Measurements from ENCODE around the gene ADAM11.
"Not testable (repeated sequence)": the region's sequence is repeated elsewhere in the genome, so short reads cannot be mapped to it uniquely, and the experiment has no call there.

The ADAM11 gene, protein sequence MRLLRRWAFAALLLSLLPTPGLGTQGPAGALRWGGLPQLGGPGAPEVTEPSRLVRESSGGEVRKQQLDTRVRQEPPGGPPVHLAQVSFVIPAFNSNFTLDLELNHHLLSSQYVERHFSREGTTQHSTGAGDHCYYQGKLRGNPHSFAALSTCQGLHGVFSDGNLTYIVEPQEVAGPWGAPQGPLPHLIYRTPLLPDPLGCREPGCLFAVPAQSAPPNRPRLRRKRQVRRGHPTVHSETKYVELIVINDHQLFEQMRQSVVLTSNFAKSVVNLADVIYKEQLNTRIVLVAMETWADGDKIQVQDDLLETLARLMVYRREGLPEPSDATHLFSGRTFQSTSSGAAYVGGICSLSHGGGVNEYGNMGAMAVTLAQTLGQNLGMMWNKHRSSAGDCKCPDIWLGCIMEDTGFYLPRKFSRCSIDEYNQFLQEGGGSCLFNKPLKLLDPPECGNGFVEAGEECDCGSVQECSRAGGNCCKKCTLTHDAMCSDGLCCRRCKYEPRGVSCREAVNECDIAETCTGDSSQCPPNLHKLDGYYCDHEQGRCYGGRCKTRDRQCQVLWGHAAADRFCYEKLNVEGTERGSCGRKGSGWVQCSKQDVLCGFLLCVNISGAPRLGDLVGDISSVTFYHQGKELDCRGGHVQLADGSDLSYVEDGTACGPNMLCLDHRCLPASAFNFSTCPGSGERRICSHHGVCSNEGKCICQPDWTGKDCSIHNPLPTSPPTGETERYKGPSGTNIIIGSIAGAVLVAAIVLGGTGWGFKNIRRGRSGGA

DNA sequence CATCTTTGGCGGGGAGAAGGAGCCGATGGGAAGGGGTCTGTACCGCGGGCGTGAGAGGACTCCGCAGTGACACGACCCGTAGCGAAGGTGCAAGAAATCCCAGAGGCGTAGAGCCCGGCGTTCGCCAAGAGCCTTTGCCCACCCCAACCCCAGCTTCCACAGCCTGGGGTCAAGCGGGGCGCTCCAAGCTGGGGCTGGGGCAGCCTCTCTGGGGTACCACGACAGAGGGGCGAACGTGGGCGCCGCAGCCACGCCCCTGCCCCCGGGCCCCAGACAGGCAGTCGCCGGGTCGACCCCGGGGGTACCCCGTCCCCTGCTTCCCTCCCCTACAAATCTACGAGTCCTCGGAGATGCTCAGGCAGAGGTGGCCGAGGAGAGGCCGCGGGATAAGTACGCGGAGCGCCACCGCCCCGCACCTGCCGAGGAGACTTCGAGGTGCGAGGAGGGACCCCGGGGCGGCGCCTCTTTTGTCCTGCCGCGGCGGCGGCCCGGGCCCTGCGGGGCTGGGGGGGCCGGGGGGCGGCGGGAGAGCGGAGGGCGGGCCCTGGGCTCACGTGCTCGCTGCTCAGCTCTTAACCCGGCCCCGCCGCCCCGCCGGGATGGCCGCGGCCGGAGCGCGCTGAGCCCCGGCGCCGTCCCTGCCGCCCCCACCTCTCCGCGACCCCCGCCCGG lies at the start of gene ADAM11:
ADAM11 (plus strand) TSS at position 575 of the 672 bp plus-strand sequence. CDS start 212 bp downstream, outside the sequence.
- no peak for DNase-seq (ENCODE audit: low read depth in 1 of 2, low spot score in 1 of 2)

DNA sequence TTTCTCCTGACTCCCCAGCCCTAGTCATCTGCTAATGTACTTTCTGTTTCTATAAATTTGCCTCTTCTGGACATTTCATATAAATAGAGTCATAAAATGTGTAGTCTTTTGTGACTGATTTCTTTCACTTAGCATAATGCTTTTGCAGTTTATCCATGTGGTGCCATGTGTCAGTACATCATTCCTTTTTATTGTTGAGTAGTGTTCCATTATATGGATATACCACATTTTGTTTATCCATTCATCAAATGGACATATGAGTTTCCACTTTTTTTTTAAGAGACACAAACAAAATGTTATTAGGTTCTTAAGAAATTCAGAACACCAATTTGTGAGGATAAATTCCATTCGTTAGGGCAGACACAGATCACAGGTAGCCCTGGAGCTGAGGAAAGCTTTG lies 39.3 kb upstream of the ADAM11 start:
- DNase-seq (ENCODE audit: low read depth in 1 of 2, low spot score in 1 of 2) = no peak

DNA sequence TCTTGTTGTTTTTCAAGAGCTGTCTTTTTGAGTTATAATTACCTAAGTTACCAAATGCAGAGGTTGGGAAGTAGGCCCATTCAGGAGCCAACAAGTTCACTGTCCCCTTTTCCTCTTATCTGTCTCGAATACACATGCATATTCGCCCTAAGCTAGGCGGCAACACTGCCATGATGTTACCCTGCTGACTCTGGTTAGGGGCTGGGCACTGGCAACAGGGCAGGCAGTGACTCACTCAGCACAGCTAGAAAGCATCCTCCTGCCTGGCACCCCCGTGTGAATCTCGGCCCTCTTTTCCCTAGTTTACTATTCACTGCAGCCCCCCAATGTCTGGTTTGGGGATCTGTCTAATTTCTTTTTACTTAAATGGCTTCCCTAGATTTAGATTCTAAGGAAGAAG lies 36.5 kb upstream of the ADAM11 start:
- DNase-seq (ENCODE audit: low read depth in 1 of 2, low spot score in 1 of 2) = no peak

DNA sequence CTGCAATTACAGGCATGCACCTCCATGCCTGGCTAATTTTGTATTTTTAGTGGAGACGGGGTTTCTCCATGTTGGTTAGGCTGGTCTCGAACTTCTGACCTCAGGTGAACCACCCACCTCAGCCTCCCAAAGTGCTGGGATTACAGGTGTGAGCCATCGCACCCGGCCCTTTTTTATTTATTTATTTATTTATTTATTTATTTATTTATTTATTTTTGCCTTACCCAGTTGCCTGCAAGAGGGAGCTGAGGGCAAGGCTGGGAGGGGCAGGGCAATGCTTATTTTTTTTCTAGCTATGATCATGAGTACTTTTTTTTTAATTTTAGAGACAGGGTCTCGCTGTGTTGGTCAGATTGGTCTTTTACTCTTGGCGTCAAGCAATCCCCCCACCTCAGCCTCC lies 32.7 kb upstream of the ADAM11 start:
- DNase-seq (ENCODE audit: low read depth in 1 of 2, low spot score in 1 of 2) = not testable (repeated sequence)

DNA sequence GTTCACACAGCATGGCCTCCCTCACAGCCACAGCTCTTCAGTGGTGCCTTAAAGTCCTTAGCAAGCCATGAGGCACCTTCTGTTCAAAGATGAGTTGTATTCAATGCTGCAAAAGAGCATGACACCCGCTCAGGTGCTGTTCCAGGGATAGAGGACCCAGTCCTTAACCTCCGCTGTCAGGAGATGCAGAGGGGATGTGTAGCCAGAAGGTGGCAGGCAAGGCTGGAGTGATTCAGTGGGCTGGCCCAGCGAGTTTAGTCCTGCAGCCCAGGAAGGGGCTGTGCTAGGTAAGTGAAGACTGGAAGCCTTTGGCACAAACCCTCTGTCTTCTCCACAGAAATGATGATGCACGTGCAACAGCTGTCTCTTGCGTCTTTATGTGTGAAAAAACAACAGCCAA lies 25.0 kb upstream of the ADAM11 start:
- DNase-seq (ENCODE audit: low read depth in 1 of 2, low spot score in 1 of 2) = no peak

DNA sequence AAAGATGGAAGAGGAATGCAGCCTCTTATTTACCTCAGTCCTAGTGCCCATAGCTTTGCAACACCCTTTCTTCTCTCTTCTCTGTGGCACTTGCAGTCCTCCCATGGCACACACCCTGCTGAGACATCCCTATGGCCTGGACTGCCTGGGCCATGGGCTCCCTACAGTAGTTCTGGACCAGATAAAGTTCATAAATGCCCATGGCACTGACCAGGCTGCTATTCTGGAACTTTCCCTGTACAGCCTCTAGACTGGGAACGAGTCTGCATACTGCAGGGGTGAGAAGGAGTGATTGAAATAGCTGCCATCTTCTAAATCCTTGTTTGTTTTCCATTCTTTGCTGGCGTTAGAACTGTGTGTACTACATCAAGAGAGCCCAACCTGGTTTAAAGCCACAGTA lies 24.5 kb upstream of the ADAM11 start:
- DNase-seq (ENCODE audit: low read depth in 1 of 2, low spot score in 1 of 2) = no peak

DNA sequence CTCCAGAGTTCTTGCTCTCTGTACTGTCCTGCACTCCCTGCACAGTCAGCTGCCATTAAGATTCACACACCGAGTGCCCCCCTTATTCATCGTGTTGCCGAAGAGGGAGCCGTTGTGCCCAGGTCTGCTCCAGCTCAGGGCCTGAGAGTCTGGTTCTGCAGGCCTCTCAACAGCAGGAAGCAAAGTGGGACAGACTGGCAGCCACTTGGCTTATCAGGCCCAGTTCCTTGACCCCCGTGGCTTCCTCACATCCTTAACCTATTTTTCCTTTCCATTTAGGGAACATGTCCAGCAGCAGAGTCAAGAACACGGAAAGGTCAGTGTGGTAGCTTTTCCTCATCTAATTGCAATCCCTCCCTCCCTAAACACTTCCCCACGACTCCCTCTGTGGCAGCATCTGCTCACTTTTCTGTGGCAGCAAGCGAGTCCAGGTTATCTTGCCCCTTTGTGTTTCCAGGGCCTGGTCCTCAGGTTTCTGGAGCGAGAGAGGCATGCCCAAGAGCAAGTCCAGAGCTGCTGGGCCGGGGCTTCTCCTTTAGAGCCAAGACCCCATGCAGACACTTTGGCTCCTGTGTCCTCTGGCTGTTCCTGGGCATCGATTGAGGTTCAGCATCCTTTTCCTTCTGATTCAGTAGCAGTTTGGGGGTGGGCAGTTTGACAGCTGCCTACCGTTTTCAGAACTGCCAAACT lies 22.1 kb upstream of the ADAM11 start:
- DNase-seq (ENCODE audit: low read depth in 1 of 2, low spot score in 1 of 2) = no peak

DNA sequence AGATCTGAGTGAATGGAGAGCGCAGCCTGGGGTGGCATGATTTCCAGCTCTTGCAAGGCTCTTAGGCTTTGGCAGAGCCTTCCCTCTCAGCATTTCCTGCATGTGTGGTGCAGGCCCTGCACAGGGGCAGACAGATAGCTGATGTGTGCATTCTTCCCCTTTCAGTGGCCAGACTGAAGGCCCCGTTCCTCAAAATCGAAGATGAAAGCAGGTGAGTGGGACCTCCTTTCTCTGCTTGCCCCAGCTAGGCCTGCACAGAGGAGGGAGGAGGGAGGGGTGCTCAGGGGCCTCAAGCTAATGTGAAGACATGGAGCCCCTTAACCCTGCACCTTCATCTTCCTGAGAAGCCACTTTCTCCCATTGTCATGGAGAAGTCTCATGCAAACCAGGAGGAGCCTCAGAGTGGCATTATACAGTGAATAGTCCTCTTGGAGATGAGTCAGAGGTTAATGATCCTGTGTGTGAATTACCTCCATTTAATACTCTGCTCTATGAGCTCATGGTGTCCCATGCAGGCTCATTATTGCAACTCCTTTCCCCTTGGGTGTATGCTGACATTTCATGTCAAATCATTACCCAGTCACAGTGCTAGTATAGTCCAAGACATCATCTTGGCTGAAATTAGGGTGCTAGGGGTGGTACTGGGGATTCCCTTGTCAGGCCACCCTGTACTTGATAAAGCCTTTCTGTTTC lies 20.4 kb upstream of the ADAM11 start:
- no peak for DNase-seq (ENCODE audit: low read depth in 1 of 2, low spot score in 1 of 2)

DNA sequence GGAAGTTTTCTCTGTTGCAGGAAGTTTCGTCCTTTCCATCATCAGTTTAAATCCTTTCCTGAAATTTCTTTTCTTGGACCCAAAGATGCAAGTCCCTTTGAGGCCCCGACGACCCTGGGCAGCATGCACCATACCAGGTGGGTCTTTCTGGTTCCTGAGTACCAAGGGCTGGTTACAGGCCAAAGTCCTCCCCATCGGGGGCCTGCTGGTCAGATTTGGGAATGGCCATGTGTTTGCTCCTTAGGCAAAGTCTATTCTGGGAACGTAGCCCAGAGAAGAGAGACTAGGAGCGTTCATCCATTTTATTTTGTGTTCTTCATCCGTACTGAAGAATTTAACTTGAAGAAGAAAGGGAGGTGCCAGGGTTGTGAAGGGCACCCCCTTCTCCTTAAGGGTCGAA lies 17.5 kb upstream of the ADAM11 start:
- DNase-seq (ENCODE audit: low read depth in 1 of 2, low spot score in 1 of 2) = no peak

DNA sequence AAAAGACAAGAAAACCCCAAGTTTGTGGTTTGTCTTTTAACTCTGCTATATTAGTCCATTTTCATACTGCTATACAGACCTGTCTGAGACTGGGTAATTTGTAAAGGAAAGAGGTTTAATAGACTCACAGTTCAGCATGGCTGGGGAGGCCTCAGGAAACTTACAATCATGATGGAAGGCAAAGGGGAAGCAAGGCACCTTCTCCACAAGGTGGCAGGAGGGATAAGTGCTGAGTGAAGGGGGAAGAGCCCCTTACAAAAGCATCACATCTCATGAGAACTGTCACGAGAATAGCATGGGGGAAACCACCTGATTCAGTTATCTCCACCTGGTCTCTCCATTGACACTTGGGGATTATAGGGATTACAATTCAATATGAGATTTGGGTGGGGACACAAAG lies 13.5 kb upstream of the ADAM11 start:
- DNase-seq (ENCODE audit: low read depth in 1 of 2, low spot score in 1 of 2) = no peak

DNA sequence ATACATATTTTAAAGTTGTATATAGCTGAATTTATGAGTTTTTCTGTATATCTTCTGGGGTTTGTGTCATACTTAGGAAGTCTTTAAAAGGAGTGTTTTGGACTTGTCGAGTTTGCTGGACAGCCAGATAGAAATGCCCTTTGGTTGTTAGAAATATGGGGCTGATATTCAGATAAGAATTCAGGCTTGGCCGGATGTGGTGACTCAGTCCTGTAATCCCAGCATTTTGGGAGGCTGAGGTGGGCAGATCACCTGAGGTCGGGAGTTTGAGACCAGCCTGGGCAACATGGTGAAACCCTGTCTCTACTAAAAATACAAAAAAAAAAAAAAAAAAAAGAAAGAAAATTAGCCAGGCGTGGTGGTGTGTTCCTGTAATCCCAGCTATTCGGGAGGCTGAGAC lies 13.1 kb upstream of the ADAM11 start:
- DNase-seq (ENCODE audit: low read depth in 1 of 2, low spot score in 1 of 2) = not testable (repeated sequence)

DNA sequence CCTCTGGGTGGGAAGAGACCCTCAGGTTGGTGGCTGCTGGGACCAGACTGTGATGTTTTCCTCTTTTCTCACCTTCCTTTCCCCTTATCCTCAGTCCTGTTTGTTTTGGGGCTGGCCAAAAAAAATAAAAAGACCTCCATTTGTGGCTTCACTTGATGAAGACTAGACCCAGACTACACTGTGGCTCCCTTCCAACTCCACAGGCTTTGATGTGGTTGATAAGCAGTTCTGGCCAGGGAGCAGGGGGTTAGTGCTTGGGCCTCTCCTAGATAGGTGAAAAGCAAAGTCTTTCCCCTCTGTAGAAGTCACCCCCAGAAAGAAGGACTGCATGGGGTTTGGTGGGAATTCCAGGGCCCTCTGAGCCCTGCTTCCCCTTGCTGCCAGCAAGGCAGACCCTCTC lies 11.2 kb upstream of the ADAM11 start:
- no peak for DNase-seq (ENCODE audit: low read depth in 1 of 2, low spot score in 1 of 2)

DNA sequence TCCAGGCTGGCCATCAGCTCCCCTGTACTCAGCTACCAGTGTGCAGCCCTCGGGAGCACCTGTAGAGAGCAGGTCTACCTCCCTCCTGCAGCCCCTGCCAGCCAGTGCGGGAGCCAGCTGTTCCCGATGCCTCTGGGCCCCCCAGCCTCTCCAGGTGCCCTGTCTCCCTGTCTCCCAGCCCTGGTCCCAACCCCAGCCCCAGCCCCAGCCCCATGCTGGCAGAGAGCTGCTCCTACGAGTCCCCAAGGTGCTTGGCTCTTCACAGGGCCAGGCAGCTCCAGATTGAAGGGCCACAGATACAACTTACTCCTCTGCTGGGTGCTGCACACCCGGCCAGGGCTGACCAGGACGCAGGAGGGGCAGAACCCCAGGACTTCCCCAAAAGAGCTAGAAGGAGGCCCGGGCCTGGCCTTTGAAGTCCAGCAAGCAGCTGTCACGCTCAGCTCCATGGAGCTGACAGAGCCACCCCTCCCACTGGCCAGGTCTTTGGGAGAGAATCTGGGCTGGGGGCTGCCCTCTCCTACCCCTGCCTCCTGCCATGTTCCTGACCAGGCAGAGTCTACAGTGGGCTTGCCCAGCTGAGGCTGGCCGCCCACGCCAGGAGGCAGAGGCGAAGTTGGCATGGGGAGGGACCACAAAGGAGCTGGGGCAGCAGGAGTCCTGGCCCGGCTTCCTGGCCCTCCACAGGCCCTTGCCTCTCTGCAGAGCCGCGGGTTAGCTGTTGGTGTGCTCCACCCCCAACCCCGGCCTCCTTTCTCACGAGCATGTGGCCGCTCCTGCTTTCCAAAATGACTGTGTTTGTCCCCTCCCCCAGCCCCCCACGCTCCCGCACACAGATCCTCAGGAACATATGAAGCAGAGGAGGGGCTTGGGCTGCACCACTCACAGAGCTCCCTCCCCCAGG lies 9.5 kb upstream of the ADAM11 start:
- no peak for DNase-seq (ENCODE audit: low read depth in 1 of 2, low spot score in 1 of 2)

DNA sequence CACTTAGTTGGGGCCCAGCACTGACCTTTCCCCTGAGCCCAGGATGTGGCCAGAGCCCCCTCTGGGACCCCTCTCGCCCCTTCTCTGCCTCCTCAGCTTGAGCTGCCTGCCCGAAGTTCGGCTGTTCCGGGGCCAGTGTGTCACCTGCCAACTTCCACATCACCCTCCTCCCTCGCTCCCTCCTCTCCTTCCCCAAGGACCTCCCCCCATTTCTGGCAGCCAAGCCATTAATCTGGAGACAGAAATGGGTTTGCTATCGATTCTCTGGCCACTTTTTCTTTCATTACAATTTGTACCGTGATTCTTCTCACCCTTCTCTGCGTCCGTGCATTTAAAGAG lies 8.8 kb upstream of the ADAM11 start:
- DNase-seq (ENCODE audit: low read depth in 1 of 2, low spot score in 1 of 2) = no peak

DNA sequence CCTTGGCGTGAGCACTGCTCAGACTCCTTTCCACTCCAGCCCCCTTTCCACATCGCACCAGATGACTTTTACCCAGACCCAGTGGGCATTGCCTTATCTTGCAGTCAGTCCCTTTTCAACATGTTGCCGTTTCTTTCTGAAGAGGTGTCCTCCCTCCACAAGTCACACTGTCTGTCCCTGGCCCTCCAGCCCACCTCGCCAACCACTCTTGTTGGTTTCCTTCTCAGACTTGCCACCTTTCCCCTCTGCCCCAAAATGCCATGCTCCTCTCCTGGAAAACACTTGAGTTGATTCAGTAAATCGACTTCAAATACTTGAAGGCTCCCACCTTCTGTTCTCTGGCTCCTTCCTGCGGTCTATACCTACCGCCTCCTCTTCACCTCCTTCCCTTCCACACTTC lies 7.5 kb upstream of the ADAM11 start:
- DNase-seq (ENCODE audit: low read depth in 1 of 2, low spot score in 1 of 2) = no peak

DNA sequence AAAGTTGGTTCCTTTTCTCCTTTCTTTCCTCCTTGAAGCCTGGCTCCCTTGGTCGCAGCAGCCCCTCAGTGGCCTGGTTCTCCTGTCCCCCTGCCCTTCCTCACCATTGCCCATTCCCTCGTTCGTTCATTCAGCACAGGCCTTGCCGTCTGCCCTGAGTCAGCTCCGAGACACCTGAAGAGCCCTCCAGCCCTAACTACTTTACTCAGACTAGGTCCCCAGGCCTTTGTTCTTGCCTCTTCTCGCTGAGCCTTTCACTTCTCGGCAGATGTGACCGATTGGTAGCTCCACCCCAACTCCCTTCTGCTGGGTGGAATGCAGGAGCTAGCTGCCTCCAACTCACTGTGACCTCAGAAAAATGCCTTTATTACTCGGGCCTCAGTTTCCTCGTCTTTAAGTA lies 7.0 kb upstream of the ADAM11 start:
- no peak for DNase-seq (ENCODE audit: low read depth in 1 of 2, low spot score in 1 of 2)

DNA sequence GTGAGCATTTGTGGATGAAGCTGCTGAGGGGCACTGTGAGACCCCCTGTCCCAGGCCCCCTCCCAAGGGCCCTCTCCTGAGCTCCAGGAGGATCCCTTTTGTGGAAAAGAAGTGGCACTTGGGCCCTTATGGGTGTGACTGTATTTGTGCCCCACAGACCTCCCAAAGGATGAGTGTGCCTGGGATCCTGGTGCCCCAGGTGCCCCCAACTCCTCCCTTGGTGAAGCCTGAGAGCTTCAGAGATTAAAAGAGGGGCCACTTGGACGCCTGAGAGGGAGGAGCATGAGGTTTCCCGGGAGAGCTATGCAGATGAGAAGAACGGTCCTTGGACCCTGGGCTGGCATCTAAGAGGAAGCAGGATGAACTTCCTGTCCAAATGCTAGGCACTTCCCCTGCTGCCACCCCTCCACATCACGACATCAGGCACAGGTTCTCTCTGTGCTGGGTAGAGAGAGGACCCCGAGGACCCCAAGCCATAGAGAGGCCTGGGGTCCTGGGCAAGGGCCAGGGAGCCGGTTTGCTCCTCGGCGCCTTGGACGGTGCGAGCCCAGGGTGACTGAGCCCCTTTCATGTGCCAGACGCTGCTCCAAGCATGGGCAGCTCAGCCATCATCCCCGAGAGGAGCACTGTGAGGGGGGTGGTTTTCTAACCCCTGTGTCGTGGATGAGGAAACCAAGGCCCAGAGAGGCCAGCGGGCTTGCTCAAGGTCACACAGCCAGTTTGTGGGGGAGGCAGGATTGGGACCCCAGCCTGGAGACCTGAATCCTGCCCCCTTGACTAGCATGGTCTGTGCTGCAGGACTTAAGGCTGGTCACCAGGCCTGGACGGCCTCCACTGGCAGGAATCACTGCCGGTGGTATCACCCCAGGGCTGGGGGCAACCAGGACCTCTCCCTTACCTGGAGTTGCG lies 5.6 kb upstream of the ADAM11 start:
- DNase-seq (ENCODE audit: low read depth in 1 of 2, low spot score in 1 of 2) = no peak

DNA sequence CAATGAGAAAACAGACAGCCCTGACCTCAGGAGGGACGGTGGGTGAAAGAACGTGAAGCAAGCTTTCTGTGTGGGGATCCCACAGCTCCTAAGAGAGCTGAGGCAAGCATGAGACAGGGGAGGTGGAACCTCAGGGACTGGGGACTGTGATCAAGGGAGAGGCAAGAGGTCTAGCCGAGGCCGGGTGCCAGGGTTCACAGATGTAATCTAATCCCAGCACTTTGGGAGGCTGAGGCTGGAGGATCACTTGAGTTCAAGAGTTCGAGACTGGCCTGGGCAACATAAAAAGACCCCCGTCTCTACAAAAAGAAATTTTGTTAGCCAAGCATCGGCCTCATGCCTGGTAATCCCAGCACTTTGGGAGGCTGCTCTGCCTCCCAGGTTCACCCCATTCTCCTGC lies 4.5 kb upstream of the ADAM11 start:
- DNase-seq (ENCODE audit: low read depth in 1 of 2, low spot score in 1 of 2) = no peak

DNA sequence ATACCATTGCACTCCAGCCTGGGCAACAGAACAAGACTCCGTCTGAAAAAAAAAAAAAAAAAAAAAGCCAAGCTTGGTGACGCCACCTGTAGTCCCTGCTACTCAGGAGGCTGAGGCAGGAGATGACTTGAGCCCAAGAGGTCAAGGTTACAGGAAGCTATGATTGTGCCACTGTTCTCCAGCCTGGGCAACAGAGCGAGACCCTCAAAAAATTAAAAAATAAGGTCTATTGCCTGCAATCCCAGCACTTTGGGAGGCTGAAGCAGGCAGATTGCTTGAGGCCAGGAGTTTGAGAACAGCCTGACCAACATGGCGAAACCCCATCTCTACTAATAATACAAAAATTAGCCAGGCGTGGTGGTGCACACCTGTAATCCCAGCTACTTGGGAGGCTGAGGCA lies 3.6 kb upstream of the ADAM11 start:
- not testable (repeated sequence) for DNase-seq (ENCODE audit: low read depth in 1 of 2, low spot score in 1 of 2)
